DOHH2 (cell line): ENCODE data around the gene COTL1.

ENCODE experiments used
- H3F3A ChIP-seq: fragments of 200-600 bp; sonication (generic), shearing (Covaris generic); 2 replicates; pipeline ENCODE4 v1.6.0; 2016; ENCODE audit warnings: antibody characterized with exemption, mild to moderate bottlenecking; ENCODE audit not compliant: control insufficient read depth, insufficient read depth
- H3K27ac ChIP-seq: fragments of 200-600 bp; sonication (generic); 2 replicates; pipeline ENCODE4 v1.5.1; 2014; ENCODE audit warnings: low read depth, mild to moderate bottlenecking, low read length, moderate library complexity
- H3K27me3 ChIP-seq: fragments of 200-600 bp; sonication (generic); 2 replicates; pipeline ENCODE4 v1.6.1; 2014; ENCODE audit warnings: mild to moderate bottlenecking, low read length, mixed read lengths; ENCODE audit not compliant: control insufficient read depth
- H3K36me3 ChIP-seq: fragments of 200-600 bp; sonication (generic); 2 replicates; pipeline ENCODE4 v1.6.1; 2014; ENCODE audit warnings: mild to moderate bottlenecking, low read length, moderate library complexity, mixed read lengths; ENCODE audit not compliant: control insufficient read depth
- H3K4me1 ChIP-seq: fragments of 200-600 bp; sonication (generic); 2 replicates; pipeline ENCODE4 v1.6.1; 2014; ENCODE audit warnings: mild to moderate bottlenecking, low read length, mixed read lengths; ENCODE audit not compliant: control insufficient read depth
- H3K4me2 ChIP-seq: fragments of 200-600 bp; sonication (generic); 2 replicates; pipeline ENCODE4 v1.6.0; 2014; ENCODE audit warnings: mild to moderate bottlenecking, low read length, moderate library complexity
- H3K4me3 ChIP-seq: fragments of 200-600 bp; sonication (generic); 2 replicates; pipeline ENCODE4 v1.5.1; 2014; ENCODE audit warnings: mild to moderate bottlenecking, low read length, mixed read lengths
- H3K79me2 ChIP-seq: fragments of 200-600 bp; sonication (generic); 2 replicates; pipeline ENCODE4 v1.6.1; 2014; ENCODE audit warnings: mild to moderate bottlenecking, low read length, mixed read lengths; ENCODE audit not compliant: control insufficient read depth
- H3K9me2 ChIP-seq: fragments of 200-600 bp; sonication (generic); replicated peaks from 2 replicates; pipeline ENCODE4 v1.6.1; 2014; ENCODE audit warnings: mild to moderate bottlenecking, low read length, mixed read lengths; ENCODE audit not compliant: control insufficient read depth
- H3K9me3 ChIP-seq: fragments of 200-600 bp; sonication (generic); 2 replicates; pipeline ENCODE4 v1.6.1; 2014; ENCODE audit warnings: antibody characterized with exemption, low read length, mixed read lengths; ENCODE audit not compliant: control insufficient read depth, insufficient read depth
- H4K20me1 ChIP-seq: fragments of 200-600 bp; sonication (generic); 2 replicates; pipeline ENCODE4 v1.6.0; 2014; ENCODE audit warnings: low read depth, mild to moderate bottlenecking, antibody characterized with exemption, low read length, moderate library complexity; ENCODE audit not compliant: control insufficient read depth, insufficient read depth
- CTCF ChIP-seq: fragments of 200-600 bp; sonication (generic); IDR thresholded peaks from one replicate; pipeline ENCODE4 v1.5.1; 2014; ENCODE audit warnings: antibody characterized with exemption, mild to moderate bottlenecking, low read depth, low read length; ENCODE audit not compliant: poor library complexity, severe bottlenecking
- EZH2phosphoT487 ChIP-seq: fragments of 200-600 bp; sonication (generic); IDR thresholded peaks from 2 replicates; pipeline ENCODE4 v1.6.1; 2017; ENCODE audit warnings: borderline replicate concordance, mild to moderate bottlenecking, antibody characterized with exemption, low read length, moderate library complexity, mixed read lengths

Gene COTL1

DNA sequence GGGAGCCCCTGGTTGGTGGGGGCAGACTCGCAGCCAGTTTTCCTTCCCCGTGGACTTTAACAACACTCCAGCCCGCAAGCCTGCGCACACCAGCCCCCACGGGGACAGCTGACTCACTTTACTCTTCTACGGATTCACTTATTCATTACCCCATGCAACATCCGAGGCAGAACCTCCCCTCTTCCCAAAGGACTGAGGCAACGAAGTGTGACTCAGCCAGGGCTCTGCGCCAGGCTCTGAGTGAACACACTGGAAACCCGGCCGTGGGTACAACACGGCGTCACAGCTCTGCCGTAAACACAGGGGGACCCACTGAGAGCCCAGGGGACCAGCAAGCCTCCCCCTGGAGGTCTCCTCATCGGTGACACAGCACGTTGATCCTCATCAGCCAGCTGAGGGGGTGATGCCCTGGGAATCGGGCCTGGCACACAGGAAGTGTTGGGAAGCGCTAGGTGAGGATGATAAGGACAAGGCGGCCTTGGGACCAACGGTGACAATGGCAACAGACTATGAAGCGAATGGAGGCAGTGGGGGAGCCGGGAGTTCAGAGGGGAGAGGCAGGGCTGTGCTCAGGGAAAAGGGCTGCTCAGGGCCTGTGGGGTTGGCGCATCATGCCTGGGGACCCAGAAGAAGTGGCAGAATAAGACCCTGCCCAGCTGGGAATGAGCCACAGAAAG, 14.6 kb downstream of the COTL1 start:
- Histone ChIP-seq H3K9me3 (no peaks in the 10 kb centered on the region), H3F3A (peaks cover 35% of the 10 kb centered on the region), H3K4me1 (peaks cover 99% of the 10 kb centered on the region), H4K20me1 (0 out of 2 replicates have a peak, but pooled peaks cover 2% of the 10 kb centered on the region), H3K27ac (peak overlapping the region; percentile 41), H3K4me3 (peak overlapping the region; percentile 42), H3K4me2 (peak overlapping the region; percentile 99), H3K36me3 (peaks cover 34% of the 10 kb centered on the region), H3K9me2 (no peaks in the 10 kb centered on the region), H3K79me2 (peaks cover 86% of the 10 kb centered on the region), H3K27me3 (no peaks in the 10 kb centered on the region)
- no peak for TF ChIP-seq EZH2phosphoT487
- TF ChIP-seq CTCF, result no peak

- no peaks in the 10 kb centered on the region for H3K9me2 ChIP-seq
- H3K4me2 ChIP-seq, result peak overlapping the region; percentile 99
- H3K9me3 ChIP-seq, result no peaks in the 10 kb centered on the region
- 0 out of 2 replicates have a peak, but pooled peaks cover 2% of the 10 kb centered on the region for H4K20me1 ChIP-seq
- peaks cover 46% of the 10 kb centered on the region for H3F3A ChIP-seq
- H3K36me3 ChIP-seq, result peaks cover 30% of the 10 kb centered on the region
- H3K27me3 ChIP-seq, result no peaks in the 10 kb centered on the region
- peak overlapping the region; percentile 98 for H3K27ac ChIP-seq
- H3K4me1 ChIP-seq, result peaks cover 99% of the 10 kb centered on the region
- H3K79me2 ChIP-seq, result peaks cover 81% of the 10 kb centered on the region
- peak overlapping the region; percentile 78 for H3K4me3 ChIP-seq
- TF ChIP-seq EZH2phosphoT487 (no peak), CTCF (no peak)
These were observed 17.3 kb downstream of the COTL1 start for GRCh38 chr16:84600343-84601229.

DNA sequence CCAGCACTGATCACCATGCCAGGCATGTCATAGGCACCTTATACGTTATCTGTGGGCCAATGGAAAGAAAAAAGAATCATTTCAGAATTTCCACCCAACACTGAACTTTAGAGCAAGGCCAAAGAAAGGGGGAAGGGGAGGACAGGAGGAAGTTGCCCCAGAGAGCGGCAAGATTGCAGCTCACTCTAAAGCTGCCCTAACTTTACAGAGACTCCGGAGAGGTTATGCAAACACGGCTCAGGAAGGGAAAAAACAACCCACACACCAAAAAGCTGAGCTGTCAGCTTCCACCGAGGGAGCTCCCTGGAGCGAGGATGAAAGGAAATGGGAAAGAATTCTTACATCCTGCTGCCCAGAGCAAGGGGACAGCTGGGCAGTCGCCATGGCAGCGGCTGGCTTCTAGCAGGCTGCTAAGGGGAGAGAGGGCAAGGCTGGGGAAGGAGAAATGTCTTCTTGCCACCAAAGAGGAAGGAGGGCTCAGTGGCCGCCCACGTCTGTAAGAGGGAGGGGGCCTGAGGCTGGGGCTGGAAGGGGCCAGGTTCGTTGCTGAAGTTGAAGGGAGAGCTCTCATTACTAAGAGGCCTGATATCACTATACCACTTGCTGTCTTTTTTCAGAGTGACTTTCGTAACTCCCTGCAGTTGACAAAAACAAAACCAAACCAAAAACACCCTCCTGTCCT, 18.2 kb downstream of the COTL1 start:
- H3F3A ChIP-seq, result peaks cover 49% of the 10 kb centered on the region
- peaks cover 99% of the 10 kb centered on the region for H3K4me1 ChIP-seq
- H3K9me2 ChIP-seq, result no peaks in the 10 kb centered on the region
- no peaks in the 10 kb centered on the region for H4K20me1 ChIP-seq
- no peaks in the 10 kb centered on the region for H3K27me3 ChIP-seq
- H3K4me3 ChIP-seq, result peak overlapping the region; percentile 78
- peaks cover 35% of the 10 kb centered on the region for H3K36me3 ChIP-seq
- peaks cover 81% of the 10 kb centered on the region for H3K79me2 ChIP-seq
- no peaks in the 10 kb centered on the region for H3K9me3 ChIP-seq
- peak overlapping the region; percentile 99 for H3K4me2 ChIP-seq
- TF ChIP-seq EZH2phosphoT487 (no peak), CTCF (no peak)
- peak overlapping the region; percentile 98 for H3K27ac ChIP-seq
